ENCODE measurements around the gene RPTOR.

DNA sequence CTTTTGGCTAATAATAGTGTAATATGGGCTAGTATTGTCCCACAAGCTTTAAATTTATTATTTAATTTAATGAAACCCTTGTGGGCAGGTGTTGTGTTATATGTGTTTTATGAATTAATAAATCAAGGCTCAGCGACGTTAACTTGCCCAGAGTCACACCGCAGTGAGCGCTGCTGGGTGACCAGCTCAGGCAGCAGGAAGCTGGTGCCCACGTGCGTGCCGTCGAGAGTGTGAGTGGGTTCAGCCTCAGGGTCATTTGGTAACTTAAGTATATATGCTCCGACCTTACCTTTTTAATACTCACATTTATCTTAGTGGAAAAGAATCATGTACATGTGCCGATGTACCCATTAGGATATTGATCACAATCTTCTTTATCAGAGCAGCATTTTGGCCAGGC is 309.6 kb downstream of the RPTOR start:
- TF ChIP-seq POLR2AphosphoS5 (IDR thresholded peaks at IDR 0.05; ENCODE audit: low read depth, low read length), result no peak
- TF ChIP-seq, protein P1, sequence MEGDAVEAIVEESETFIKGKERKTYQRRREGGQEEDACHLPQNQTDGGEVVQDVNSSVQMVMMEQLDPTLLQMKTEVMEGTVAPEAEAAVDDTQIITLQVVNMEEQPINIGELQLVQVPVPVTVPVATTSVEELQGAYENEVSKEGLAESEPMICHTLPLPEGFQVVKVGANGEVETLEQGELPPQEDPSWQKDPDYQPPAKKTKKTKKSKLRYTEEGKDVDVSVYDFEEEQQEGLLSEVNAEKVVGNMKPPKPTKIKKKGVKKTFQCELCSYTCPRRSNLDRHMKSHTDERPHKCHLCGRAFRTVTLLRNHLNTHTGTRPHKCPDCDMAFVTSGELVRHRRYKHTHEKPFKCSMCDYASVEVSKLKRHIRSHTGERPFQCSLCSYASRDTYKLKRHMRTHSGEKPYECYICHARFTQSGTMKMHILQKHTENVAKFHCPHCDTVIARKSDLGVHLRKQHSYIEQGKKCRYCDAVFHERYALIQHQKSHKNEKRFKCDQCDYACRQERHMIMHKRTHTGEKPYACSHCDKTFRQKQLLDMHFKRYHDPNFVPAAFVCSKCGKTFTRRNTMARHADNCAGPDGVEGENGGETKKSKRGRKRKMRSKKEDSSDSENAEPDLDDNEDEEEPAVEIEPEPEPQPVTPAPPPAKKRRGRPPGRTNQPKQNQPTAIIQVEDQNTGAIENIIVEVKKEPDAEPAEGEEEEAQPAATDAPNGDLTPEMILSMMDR (IDR thresholded peaks at IDR 0.05), result no peak
- TF ChIP-seq, protein P2, sequence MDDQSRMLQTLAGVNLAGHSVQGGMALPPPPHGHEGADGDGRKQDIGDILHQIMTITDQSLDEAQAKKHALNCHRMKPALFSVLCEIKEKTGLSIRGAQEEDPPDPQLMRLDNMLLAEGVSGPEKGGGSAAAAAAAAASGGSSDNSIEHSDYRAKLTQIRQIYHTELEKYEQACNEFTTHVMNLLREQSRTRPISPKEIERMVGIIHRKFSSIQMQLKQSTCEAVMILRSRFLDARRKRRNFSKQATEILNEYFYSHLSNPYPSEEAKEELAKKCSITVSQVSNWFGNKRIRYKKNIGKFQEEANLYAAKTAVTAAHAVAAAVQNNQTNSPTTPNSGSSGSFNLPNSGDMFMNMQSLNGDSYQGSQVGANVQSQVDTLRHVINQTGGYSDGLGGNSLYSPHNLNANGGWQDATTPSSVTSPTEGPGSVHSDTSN (IDR thresholded peaks at IDR 0.05), result no peak
- no peak for TF ChIP-seq FOXM1 (IDR thresholded peaks at IDR 0.05; ENCODE audit: low read depth)
